Measurements from ENCODE around the gene AGBL4. TPM values are rescaled to one million over a fixed set of nuclear protein-coding genes. Genes with fewer than 3 reads are reported as not detected.
A peak's percentile ranks its signal among the peaks of the same experiment; 100 is the strongest.
"Not testable (repeated sequence)": the region's sequence is repeated elsewhere in the genome, so short reads cannot be mapped to it uniquely, and the experiment has no call there.

The AGBL4 gene
- total RNA-seq, 1 donor from 2014 or later, result not detected

DNA sequence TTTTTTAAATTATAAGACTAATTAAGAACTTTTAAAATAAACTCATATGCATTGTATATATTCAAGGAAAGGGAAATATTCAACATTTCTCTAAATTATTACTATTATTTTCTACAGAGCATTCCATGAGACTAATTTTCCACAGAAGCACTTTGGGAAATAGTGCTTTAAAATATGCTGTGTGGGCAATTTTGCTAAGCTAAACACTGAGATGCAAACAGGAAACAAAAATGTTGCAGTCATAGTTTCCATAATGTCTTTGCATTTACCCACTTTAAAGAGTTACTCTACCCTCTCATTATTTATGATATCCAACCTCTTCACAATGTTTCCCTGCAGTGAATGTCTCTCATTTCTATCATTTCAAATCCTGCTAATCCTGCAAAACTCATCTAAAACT lies 977.4 kb downstream of the AGBL4 start:
- DNase-seq (ENCODE audit: low read depth in 2 of 2), result no peak

DNA sequence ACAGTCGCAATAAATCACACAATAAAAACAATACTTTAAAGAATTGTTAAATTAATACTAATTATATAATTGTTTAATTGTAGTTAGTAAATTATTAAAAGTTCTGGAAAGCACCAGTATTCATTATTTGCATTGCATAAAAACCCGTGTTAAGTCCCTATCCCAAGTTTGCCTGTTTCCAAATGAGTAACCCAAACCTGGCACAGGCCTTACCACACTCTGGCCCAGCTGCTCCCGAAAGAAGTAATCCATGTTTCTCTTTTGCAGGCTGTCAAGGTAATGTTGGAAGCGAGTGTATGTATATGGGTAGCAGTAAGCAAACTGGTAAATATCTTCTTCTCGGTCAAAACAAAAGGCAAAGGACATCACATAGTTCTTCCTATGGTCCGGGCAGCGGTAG lies 978.4 kb downstream of the AGBL4 start:
- no peak for DNase-seq (ENCODE audit: low read depth in 2 of 2)

DNA sequence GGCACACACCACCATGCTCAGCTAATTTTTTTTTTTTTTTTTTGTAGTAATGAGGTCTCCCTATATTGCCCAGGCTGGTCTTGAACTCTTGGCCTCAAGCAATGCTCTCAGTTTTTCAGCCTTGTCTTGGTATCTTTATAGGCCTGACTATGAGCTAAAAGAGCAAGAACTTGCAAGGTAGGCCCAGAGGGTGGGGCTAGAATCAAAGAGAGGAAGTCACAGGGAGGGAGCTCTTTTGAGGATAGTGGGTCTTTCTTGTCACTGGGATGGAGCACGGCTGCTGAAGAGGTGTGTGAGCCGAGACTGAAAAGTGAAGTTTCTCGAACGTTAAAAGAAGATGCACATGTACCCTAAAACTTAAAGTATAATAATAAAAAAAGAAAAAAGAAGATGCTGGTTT lies 987.1 kb downstream of the AGBL4 start:
- no peak for DNase-seq (ENCODE audit: low read depth in 2 of 2)

DNA sequence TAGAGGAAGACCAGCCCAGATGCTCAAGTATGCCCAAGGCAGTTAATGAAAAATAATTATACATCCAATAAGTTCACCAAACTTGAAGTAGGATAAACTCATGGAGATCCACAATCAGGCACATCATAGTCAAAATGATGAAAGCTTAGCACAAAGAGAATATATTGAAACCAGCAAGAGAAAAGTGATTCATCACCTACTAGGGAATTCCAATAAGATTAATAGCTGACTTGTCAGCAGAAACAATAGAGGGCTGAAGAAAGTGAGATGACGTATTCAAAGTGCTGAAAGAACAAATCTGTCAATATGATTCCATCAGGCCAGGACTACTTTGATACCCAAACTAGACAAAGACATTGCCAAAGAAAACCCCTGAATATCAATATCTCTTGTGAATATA lies 995.4 kb downstream of the AGBL4 start:
- no peak for DNase-seq (ENCODE audit: low read depth in 2 of 2)

DNA sequence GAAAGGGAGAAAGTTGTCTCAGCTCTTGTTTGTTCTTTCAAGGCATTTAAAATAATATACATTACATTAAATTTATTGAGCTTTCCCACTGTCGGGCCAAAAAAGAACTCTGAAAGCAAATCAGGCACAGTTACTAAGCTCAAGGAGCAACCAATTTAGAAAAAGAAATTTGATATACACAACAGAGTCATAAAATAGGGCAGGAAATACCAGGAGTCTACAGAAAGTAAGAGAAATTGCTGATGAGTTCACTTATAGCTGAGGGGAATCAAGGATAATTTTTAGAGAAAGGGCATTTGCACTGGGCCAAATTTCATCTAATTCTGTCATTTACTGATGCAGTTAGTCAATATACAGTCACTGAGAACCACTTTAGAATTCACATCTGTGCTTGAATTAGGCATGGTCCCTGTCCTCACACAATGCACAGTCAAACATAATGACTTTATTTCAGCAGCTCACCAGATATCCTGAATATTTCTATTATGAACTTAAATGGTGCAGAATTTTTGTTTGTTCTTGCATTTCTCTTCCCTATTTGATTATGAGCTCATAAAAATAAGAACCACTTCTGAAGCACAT lies 997.4 kb downstream of the AGBL4 start:
- DNase-seq (ENCODE audit: low read depth in 2 of 2), result no peak

DNA sequence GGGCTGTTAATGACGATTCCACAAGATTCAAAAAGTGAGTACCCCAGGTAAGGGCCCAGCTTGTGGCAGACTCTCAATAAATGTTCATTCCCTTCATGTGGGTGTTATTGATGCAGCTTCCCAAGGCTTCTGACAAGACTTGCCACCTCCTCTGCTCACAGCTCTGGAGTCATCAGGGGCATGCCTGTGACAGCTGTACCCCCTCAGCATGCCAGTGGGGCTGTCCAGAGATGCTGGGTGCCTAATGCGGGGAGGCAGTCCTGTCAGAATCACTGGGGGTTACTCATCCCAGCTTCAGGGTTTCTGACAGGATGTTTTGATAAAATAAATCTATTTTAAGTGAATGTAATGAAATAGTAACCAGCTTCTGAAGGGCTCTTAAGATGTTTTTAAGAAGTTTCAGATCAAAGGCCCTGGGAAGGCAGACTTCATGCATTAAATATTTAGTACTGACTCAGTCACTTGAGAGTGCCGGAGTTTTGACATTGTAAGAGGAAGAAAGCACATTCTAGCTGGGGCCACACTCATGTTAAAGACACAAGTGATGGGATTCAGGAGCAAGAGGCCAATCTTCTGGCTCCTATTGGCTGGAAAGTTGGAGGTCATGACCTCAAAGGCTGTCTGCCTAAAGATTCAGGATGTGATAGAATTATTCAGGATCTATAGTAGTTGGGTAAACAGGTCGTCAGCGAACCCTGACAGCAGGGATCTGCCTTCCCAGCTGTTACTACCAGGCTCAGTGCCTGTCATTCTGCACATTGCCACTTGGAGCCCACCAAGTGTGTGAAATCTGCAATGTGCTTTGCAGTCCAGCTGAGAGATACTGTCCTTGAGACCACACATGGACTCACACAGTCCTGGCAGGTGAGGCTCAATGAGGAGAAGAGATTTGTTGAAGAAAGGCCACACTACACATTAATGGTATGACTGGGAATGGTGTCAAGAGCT lies 1007.5 kb downstream of the AGBL4 start:
- DNase-seq (ENCODE audit: low read depth in 2 of 2), result no peak

DNA sequence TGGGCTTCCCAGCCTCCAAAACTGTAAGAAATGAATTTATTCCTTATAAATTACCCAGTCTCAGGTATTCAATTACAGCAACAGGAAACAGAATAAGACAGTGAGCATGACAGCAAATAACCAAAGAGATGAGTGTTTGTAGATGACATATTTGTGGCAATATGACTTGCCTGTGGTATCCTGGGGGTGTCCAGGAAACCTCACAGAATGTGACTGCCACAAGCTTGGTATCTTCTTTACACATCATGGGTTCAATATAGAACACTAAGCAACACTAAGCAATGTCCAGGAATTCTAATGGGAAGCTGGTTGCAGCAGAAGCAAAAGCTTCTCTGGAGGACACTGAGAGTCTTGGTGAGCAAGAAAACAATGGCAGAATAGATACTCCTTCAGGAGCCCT lies 1010.7 kb downstream of the AGBL4 start:
- no peak for DNase-seq (ENCODE audit: low read depth in 2 of 2)

DNA sequence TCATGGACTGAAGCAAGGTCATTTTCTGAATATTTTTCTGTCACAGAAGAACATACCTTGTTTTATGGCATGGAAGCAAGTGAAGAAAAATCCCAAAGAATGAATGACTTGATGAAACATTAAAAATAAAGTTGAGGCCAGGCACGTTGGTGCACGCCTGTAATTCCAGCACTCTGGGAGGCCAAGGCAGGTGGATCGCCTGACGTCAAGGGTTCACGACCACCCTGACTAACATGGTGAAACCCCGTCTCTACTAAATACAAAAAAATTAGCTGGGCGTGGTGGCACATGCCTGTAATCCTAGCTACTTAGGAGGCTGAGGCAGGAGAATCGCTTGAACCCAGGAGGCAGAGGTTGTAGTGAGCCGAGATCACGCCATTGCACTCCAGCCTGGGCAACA lies 1020.8 kb downstream of the AGBL4 start:
- not testable (repeated sequence) for DNase-seq (ENCODE audit: low read depth in 2 of 2)

DNA sequence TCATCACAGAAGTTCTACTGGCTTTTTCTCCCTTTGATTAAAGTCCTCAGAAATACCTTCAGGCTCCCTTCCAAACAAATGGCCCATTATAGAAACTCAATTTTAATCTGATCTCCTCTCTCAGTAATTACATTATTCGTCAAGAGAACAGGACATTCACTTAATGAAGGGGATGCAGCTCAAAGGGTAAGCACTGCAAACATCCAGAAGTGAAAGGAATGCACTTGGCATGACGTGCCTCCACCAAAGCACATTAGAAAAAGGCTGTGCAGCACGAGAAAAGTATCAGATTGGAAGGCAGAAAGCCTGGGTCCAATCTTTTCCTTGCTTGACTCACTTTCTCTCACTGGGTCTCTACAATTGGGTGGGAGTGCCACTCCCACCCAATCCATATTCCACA lies 1024.4 kb downstream of the AGBL4 start:
- DNase-seq (ENCODE audit: low read depth in 2 of 2), result no peak

DNA sequence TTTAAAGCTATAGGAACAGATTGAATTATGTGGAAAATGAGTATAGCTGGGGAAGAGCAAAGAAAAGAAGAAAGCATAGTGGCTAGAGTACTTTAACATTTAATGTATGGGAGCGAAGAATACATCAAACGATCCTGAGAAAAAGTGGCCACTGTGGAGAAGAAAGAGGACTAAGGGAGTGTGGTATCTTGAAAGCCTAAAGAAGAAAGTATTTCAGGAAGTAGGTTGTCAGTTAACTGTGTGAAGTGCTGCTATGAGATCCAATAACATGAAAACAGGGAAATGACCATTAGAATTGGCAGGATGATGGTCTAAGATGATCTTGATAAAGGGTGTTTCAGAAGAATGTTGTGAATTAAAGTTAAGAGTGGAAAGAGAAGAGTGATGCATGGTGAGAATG lies 1027.4 kb downstream of the AGBL4 start:
- DNase-seq (ENCODE audit: low read depth in 2 of 2), result no peak

DNA sequence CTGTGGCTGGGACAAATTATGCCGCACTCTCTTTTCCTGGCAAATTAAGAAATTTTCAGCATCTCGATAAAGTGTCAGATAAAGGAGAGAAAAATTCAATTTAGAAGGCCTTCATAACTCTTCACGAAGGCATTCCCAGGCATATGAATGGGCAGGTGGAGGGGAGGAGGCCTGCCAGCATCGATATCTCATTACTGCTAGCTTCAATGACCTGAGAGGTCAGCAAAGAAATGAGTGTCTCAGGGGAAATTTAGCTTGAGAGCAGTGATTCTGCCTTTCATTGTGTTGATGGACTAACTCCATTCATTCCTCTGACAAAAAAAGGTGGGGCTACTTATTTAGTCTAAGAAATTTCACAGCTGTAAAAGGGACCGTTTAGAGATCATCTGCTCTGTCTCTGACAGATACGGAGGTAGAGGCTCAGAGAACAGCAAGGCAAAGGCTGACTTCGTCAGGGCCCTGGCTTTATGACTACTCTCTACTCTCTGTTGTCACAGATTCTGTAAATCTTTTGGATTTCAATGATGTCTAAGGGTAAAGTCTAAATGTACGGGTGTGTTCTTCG lies 1035.0 kb downstream of the AGBL4 start:
- no peak for DNase-seq (ENCODE audit: low read depth in 2 of 2)

DNA sequence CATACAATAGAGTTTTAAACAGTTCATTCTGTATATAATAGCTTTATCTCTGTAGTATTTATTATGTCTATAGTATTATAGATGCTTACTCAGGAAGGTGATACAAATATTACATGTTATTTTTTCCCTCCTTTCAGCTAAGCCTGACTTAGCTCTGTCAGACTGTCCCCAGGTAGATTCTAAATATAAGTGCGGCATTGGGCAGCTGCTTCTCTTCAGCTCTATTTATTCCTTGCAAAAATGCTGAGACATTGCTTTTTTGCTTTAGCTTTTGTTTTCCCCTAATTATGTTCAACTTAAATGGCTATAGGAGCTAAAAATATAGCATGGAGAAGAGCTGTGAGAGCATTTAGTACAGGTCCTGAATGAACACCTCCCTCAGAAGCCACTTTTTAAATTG lies 1043.8 kb downstream of the AGBL4 start:
- no peak for DNase-seq (ENCODE audit: low read depth in 2 of 2)

DNA sequence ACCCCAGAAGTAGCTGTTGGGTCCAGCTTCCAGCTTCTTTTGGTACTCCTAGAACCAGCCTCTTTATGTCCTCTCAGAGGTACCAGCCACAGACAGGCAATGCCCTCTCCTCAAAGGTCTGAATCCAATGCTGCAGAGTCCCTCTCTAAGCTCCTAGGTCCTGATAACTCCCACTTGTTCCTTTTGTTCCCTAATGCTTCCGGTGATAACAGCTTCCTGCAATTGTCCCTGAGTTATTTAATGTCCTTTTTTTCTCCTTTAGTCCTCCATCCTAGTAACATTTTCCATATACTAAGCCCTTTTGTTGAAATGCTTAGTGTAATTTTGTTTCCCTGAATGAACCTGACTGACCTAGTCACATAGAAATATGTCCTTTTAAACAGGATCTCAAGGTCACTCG lies 1045.3 kb downstream of the AGBL4 start:
- DNase-seq (ENCODE audit: low read depth in 2 of 2), result peak; percentile 22 to 54

DNA sequence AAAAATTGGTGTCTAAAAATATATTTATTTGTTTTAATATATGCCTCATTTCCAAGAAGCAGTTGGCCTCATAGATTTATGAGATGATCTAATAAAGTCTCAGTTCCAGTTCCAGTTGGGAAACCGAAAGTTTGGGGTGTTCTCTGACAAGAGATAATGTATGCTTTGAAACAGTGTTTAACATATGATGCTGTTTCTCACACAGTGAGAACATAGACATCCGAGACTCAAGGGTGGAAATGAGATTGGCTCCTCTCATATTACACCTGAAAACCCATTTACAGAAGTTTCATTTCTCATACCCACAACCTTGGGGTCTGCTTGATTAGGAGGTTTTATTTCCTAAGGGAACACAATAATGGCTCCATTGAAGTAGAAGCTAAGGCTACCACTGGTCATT lies 1046.5 kb downstream of the AGBL4 start:
- DNase-seq (ENCODE audit: low read depth in 2 of 2), result no peak

DNA sequence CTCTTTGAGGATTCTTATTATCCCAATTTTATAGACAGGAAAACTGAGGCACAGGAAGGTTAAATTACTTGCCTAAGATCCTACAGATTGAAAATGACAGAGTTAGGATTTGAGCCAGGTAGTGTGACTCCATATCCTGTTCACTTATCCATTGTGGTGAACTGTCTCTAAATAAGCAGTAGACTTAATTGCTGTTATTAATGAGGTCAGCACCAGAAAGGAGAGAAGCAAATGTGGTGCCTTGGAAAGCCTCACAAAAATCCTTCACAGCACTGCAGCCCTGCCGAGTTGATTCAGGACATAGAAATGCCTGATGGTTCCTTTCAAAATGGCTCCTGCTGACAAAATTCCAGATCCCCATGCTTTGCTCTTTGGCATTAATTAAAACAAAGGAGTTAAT lies 1053.8 kb downstream of the AGBL4 start:
- no peak for DNase-seq (ENCODE audit: low read depth in 2 of 2)

DNA sequence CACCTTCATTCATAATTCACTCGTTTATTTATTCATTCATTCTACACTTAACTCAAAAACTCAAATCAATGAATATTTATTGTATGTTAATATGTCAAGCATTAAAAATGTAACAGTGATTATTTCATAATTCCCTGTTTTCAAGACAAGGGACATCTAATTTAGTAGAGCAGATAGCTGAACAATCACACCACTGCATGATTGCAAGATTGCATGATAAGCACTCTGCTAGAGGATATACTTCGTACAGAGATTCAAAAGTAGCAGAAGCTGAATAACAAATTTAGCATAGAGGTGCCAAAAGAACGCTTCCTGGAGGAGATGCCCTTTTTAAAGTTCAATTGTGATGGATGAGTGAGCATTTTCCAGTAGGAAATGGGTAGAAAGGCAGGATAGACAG lies 1056.4 kb downstream of the AGBL4 start:
- no peak for DNase-seq (ENCODE audit: low read depth in 2 of 2)

DNA sequence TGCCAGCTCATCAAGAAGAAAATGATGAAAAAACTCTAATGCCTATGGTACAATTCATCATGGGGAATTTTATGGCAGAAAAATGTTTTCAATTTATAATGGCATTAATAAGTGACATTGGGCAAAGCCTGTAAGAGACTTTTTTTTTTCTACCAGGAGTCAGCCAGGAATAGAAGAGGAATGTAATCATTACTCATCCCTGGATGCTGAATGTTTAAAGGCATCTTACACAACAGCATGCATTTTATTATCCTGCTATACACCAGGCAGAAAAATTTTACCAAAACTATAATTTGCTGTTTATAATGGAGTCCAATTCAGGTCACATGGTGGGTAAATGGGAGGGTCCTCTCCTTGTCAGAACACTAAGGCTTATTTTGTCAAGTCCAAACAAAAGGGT lies 1057.2 kb downstream of the AGBL4 start:
- DNase-seq (ENCODE audit: low read depth in 2 of 2), result no peak

DNA sequence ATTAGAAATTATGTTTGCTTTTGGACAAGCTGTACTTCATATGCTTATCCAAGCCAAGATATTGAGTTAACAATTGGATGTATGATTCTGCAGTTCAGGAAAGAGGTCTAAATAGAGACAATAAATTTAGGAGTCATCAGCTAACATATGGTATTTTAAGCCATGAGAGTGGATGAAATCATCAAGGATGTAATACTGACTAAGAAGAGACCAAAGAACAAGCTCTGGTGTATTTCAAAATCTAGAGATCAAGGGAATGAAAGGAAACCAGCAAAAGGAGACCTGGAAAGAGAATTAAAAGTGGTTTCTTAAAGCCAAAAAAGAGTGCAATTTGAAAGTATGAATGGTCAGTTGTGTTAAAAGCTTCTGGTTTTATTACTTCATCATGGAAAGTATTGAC lies 1063.4 kb downstream of the AGBL4 start:
- DNase-seq (ENCODE audit: low read depth in 2 of 2), result no peak

DNA sequence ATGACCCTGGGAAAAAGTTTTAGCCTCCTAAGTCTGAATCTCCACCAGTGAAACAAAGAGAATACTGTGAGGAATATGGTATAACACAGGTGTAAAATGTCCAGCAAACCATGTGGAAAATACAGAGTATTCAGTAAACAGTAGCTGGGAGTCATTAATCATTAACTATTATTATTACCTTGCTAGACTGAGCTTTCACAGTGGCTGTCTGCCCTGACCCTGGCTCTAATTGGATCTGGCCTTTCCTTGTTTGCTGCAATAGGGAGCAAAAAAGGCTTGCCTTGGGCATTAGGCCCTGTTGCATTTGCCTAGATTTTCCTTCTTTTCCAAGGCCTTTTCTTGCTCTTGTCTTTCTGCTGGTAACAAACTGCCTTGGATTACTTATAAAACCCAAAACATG lies 1068.0 kb downstream of the AGBL4 start:
- no peak for DNase-seq (ENCODE audit: low read depth in 2 of 2)

DNA sequence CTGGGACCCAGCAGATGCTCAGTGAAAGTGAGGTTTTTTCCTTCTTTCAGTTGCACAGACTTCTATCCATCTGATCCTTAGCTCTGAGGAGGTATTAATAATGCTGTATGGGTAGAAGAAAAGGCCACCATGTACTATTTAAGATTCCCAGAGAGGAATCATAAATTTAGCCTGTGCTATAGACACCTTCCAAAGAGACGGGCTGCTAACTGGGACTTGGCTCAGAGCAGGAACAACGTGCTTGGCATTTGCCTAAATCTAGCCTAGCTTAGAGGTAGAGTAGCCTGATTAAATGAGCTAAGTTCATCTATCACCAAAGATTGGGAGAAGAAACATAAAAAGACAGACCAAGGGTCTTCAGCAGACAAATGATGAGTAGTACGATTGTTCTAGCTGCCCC lies 1070.1 kb downstream of the AGBL4 start:
- no peak for DNase-seq (ENCODE audit: low read depth in 2 of 2)

DNA sequence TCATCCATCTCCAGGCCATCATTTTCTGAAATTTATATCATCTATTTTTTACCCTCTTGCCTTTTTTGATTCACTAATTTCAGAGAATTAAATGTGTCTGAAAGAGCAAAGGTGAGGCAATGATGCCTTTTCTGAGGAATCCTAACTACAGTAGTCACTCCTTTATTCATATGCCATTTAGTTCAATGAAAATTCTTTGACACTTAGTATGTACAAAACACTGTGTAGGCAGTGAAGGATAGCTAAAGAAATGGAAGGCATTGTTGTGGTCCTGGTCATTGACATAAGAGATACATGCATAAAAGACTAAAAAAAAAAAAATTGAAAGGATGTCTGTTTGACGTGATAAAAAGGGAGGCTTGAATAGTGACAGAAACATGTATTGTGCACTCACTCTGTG lies 1075.2 kb downstream of the AGBL4 start:
- no peak for DNase-seq (ENCODE audit: low read depth in 2 of 2)

DNA sequence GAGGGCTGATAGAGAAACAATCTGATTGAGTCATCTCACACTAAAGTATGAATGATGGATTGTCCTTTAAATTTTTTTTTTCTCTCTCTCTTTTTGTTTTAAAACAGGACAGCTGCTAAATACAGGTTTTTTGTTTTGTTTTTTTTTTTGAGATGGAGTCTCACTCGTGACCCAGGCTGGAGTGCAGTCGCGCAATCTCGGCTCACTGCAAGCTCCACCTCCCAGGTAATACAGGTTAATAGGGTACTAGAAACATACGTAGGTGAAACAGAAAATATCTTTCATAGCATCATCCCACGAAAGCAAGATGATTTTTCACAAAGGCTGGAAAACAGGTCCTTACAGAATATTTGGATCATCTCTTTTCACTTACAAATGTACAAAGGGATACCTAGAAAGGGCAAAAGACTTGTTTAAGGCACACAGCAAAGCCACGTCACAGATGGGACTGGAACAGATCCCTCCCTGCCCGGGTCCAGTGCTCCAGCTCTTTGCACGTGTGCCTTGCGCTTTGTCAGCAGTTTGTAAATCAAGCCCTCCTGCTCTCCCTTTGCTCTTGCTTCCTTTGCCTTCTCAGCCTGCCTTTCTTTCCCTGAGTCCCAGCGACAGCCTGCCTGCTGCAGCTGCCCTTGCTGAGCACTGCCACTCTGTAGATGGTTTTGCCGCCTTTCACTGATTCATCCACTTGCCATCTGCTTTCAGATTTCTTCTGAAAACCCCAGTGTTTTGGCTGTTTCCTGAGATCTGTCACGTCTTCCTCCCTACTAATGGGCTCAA lies 1075.8 kb downstream of the AGBL4 start:
- no peak for DNase-seq (ENCODE audit: low read depth in 2 of 2)

Data from dermis microvascular lymphatic vessel endothelial cell (primary cell).